Measurements from ENCODE around the gene TNS3.
"Not testable (repeated sequence)": the region's sequence is repeated elsewhere in the genome, so short reads cannot be mapped to it uniquely, and the experiment has no call there.

Gene TNS3

DNA sequence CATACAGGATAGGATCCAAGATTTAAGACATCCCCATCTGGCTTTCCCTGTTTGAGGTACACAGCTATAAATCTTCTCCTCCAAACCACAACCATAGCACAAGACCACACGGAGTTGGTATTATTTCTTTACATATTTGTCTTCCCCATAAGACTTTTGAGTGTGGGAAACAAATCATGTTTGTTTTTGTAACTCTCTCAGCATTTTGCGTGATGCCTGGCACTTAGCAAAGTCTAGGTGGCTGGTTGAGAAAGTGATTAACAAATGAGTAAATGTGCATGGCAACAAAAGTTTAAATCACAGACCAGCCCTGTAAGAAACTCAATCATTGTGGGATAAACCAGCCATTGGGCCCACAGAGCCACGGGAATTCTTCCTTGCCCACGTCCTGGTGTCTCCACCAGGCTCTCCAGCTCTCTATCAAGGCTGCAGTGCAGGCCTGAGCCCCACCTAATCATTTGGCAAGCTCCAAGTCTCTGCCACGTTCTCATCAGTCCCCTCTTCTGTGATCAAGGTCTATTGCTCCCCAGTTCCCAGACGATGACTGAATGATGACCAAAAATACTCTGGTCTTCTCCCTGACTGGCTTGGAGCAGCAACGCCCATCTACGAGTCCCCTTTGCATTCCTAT lies 317.8 kb downstream of the TNS3 start:
- H3F3A ChIP-seq (ENCODE audit: control insufficient read depth, insufficient read depth), result no peaks in the 10 kb centered on the region
- H3K9me2 ChIP-seq (replicated peaks; ENCODE audit: control insufficient read depth, low read length), result no peaks in the 10 kb centered on the region
- H3K4me2 ChIP-seq (ENCODE audit: low read length), result no peak overlapping the region
- peaks cover 4% of the 10 kb centered on the region; the same call in 1 of the 2 replicates for H3K27me3 ChIP-seq (ENCODE audit: control insufficient read depth, low read length)
- H3K4me1 ChIP-seq (ENCODE audit: control insufficient read depth, low read length), result no peaks in the 10 kb centered on the region
- H3K36me3 ChIP-seq (ENCODE audit: control insufficient read depth, low read length), result no peaks in the 10 kb centered on the region
- H3K27ac ChIP-seq (ENCODE audit: low read depth, low read length), result no peak overlapping the region
- H4K20me1 ChIP-seq (ENCODE audit: control insufficient read depth, insufficient read depth, low read depth, low read length), result no peaks in the 10 kb centered on the region
- H3K79me2 ChIP-seq (ENCODE audit: control insufficient read depth, low read length), result no peaks in the 10 kb centered on the region
- TF ChIP-seq EZH2phosphoT487 (IDR thresholded peaks at IDR 0.05; ENCODE audit: borderline replicate concordance, low read length), result no peak
- TF ChIP-seq, protein P1, sequence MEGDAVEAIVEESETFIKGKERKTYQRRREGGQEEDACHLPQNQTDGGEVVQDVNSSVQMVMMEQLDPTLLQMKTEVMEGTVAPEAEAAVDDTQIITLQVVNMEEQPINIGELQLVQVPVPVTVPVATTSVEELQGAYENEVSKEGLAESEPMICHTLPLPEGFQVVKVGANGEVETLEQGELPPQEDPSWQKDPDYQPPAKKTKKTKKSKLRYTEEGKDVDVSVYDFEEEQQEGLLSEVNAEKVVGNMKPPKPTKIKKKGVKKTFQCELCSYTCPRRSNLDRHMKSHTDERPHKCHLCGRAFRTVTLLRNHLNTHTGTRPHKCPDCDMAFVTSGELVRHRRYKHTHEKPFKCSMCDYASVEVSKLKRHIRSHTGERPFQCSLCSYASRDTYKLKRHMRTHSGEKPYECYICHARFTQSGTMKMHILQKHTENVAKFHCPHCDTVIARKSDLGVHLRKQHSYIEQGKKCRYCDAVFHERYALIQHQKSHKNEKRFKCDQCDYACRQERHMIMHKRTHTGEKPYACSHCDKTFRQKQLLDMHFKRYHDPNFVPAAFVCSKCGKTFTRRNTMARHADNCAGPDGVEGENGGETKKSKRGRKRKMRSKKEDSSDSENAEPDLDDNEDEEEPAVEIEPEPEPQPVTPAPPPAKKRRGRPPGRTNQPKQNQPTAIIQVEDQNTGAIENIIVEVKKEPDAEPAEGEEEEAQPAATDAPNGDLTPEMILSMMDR (IDR thresholded peaks at IDR 0.05; ENCODE audit: low read depth, low read length, poor library complexity, severe bottlenecking), result no peak
- H3K9me3 ChIP-seq (ENCODE audit: control insufficient read depth, insufficient read depth, low read length), result no peaks in the 10 kb centered on the region
- no peak overlapping the region for H3K4me3 ChIP-seq (ENCODE audit: low read length)

GRCh38 chr7:47262881-47263280 lies 319.0 kb downstream of the TNS3 start:
- Histone ChIP-seq H3F3A (ENCODE audit: control insufficient read depth, insufficient read depth) (no peaks in the 10 kb centered on the region), H3K27ac (ENCODE audit: low read depth, low read length) (no peak overlapping the region), H4K20me1 (ENCODE audit: control insufficient read depth, insufficient read depth, low read depth, low read length) (no peaks in the 10 kb centered on the region), H3K4me3 (ENCODE audit: low read length) (no peak overlapping the region), H3K4me1 (ENCODE audit: control insufficient read depth, low read length) (no peaks in the 10 kb centered on the region), H3K36me3 (ENCODE audit: control insufficient read depth, low read length) (no peaks in the 10 kb centered on the region), H3K9me3 (ENCODE audit: control insufficient read depth, insufficient read depth, low read length) (no peaks in the 10 kb centered on the region), H3K79me2 (ENCODE audit: control insufficient read depth, low read length) (no peaks in the 10 kb centered on the region), H3K4me2 (ENCODE audit: low read length) (no peak overlapping the region), H3K27me3 (ENCODE audit: control insufficient read depth, low read length) (peaks cover 9% of the 10 kb centered on the region; the same call in 1 of the 2 replicates), H3K9me2 (replicated peaks; ENCODE audit: control insufficient read depth, low read length) (no peaks in the 10 kb centered on the region)
- TF ChIP-seq EZH2phosphoT487 (IDR thresholded peaks at IDR 0.05; ENCODE audit: borderline replicate concordance, low read length), result no peak
- TF ChIP-seq, protein P1 (IDR thresholded peaks at IDR 0.05; ENCODE audit: low read depth, low read length, poor library complexity, severe bottlenecking), result no peak

DNA sequence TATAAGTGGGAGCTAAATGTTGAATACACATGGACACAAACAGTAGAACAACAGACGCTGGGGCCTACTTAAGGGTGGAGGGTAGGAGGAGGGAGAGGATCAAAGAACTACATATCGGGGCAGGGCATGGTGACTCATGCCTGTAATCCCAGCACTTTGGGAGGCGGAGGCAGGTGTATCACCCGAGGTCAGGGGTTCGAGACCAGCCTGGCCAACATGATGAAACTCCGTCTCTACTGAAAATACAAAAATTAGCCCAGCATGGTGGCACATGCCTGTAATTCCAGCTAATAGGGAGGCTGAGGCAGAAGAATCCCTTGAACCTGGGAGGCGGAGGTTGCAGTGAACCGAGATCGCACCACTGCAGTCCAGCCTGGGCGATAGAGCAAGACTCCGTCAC lies 319.8 kb downstream of the TNS3 start:
- not testable (repeated sequence) for H3K27me3 ChIP-seq (ENCODE audit: control insufficient read depth, low read length); H3K9me2 ChIP-seq (replicated peaks; ENCODE audit: control insufficient read depth, low read length)

GRCh38 chr7:47260270-47260669 lies 321.6 kb downstream of the TNS3 start:
- H3K27me3 ChIP-seq (ENCODE audit: control insufficient read depth, low read length), result peaks cover 9% of the 10 kb centered on the region; the same call in 1 of the 2 replicates
- no peak overlapping the region for H3K27ac ChIP-seq (ENCODE audit: low read depth, low read length)
- no peaks in the 10 kb centered on the region for H3K79me2 ChIP-seq (ENCODE audit: control insufficient read depth, low read length)
- no peaks in the 10 kb centered on the region for H3K9me3 ChIP-seq (ENCODE audit: control insufficient read depth, insufficient read depth, low read length)
- no peak overlapping the region for H3K4me3 ChIP-seq (ENCODE audit: low read length)
- H4K20me1 ChIP-seq (ENCODE audit: control insufficient read depth, insufficient read depth, low read depth, low read length), result no peaks in the 10 kb centered on the region
- H3K4me1 ChIP-seq (ENCODE audit: control insufficient read depth, low read length), result peaks cover 1% of the 10 kb centered on the region
- TF ChIP-seq, protein P1 (IDR thresholded peaks at IDR 0.05; ENCODE audit: low read depth, low read length, poor library complexity, severe bottlenecking), result no peak
- no peak for TF ChIP-seq EZH2phosphoT487 (IDR thresholded peaks at IDR 0.05; ENCODE audit: borderline replicate concordance, low read length)
- no peaks in the 10 kb centered on the region for H3K9me2 ChIP-seq (replicated peaks; ENCODE audit: control insufficient read depth, low read length)
- no peaks in the 10 kb centered on the region for H3K36me3 ChIP-seq (ENCODE audit: control insufficient read depth, low read length)
- H3K4me2 ChIP-seq (ENCODE audit: low read length), result no peak overlapping the region
- H3F3A ChIP-seq (ENCODE audit: control insufficient read depth, insufficient read depth), result no peaks in the 10 kb centered on the region

More for the DNA sequence above, 319.8 kb downstream of the TNS3 start:
- H3K4me2 ChIP-seq (ENCODE audit: low read length); H3K4me1 ChIP-seq (ENCODE audit: control insufficient read depth, low read length); H3K9me3 ChIP-seq (ENCODE audit: control insufficient read depth, insufficient read depth, low read length); H3K27ac ChIP-seq (ENCODE audit: low read depth, low read length); H3K36me3 ChIP-seq (ENCODE audit: control insufficient read depth, low read length); H3K79me2 ChIP-seq (ENCODE audit: control insufficient read depth, low read length); H4K20me1 ChIP-seq (ENCODE audit: control insufficient read depth, insufficient read depth, low read depth, low read length); H3K4me3 ChIP-seq (ENCODE audit: low read length); H3F3A ChIP-seq (ENCODE audit: control insufficient read depth, insufficient read depth): not testable (repeated sequence)

All from DOHH2 (cell line).